ENCODE results near the gene MAD1L1.
"Not testable (repeated sequence)": the region's sequence is repeated elsewhere in the genome, so short reads cannot be mapped to it uniquely, and the experiment has no call there.

GRCh38 chr7:1831471-1831870 is 401.3 kb downstream of the MAD1L1 start:
- TF ChIP-seq CTCF (tag by site-specific recombination; IDR thresholded peaks at IDR 0.05); ZNF580 (tag by site-specific recombination; IDR thresholded peaks at IDR 0.05); GLI4 (tag by site-specific recombination; IDR thresholded peaks at IDR 0.05); MYNN (tag by site-specific recombination; IDR thresholded peaks at IDR 0.05; ENCODE audit: borderline replicate concordance); ZNF292 (tag by site-specific recombination; IDR thresholded peaks at IDR 0.05; ENCODE audit: borderline replicate concordance, low read depth); ZBTB49 (tag by site-specific recombination; IDR thresholded peaks at IDR 0.05; ENCODE audit: low read depth); ZNF274 (IDR thresholded peaks at IDR 0.05; ENCODE audit: low read length); ZNF274 (tag by site-specific recombination; IDR thresholded peaks at IDR 0.05; ENCODE audit: borderline replicate concordance); ZNF501 (tag by site-specific recombination; IDR thresholded peaks at IDR 0.05); ZNF324 (tag by site-specific recombination; IDR thresholded peaks at IDR 0.05): not testable (repeated sequence)

Measured in HEK293 (cell line).